Psoas muscle (tissue), 8 donors: ENCODE results near the gene DCLK2. TPM values are rescaled to one million over a fixed set of nuclear protein-coding genes. Genes with fewer than 3 reads are reported as not detected.

ENCODE experiments used
- ATAC-seq, 4 donors: fragments of 200-7000 bp; cut with Tn5 transposase; one replicate each; pipeline ENCODE4 v1.9.1; 2020; ENCODE audit warnings: moderate library complexity in 3 of 4, mild to moderate bottlenecking in 2 of 4
- DNase-seq, 2 donors: peaks; one replicate each; pipeline ENCODE4 v3.0.0-alpha.2; 2020
- H3K27ac ChIP-seq: fragments of 200-600 bp; one replicate; pipeline ENCODE4 v1.8.0; 2022
- H3K27me3 ChIP-seq, 3 donors: fragments of 200-600 bp in 1 of 3; one replicate each; pipeline versions ENCODE4 v1.6.1 to v1.8.0; 2013 to 2022; ENCODE audit warnings: low read length in 2 of 3, mild to moderate bottlenecking in 2 of 3, moderate library complexity in 1 of 3; ENCODE audit not compliant: insufficient read depth in 3 of 3
- H3K36me3 ChIP-seq, 2 donors: fragments of 200-600 bp in 1 of 2; one replicate each; pipeline versions ENCODE4 v1.6.1 to v1.8.0; 2013 to 2022; ENCODE audit warnings: low read depth in 1 of 2, mild to moderate bottlenecking in 1 of 2, moderate library complexity in 1 of 2; ENCODE audit not compliant: insufficient read depth in 1 of 2
- H3K4me1 ChIP-seq: fragments of 200-600 bp; one replicate; pipeline ENCODE4 v1.8.0; 2022
- H3K4me3 ChIP-seq: fragments of 200-600 bp; one replicate; pipeline ENCODE4 v1.8.0; 2022; ENCODE audit warnings: mild to moderate bottlenecking
- H3K9me3 ChIP-seq: fragments of 200-600 bp; one replicate; pipeline ENCODE4 v1.8.0; 2022
- WGBS, 3 donors: extraction: QIAGEN DNeasy Blood & Tissue Kit; methylation state at CpG; one replicate each; pipeline versions ENCODE4 v1.1.6 to v1.1.7; 2013; 5-methylcytosine and 5-hydroxymethylcytosine counted together
- intact Hi-C, 2 donors: fragments of 100-400 bp; cut with DNase I; formaldehyde crosslinking; loops; one replicate each; pipeline versions ENCODE4 v1.11.0 to v1.14.2; 2022
- polyA plus RNA-seq, 3 donors: library from polyadenylated mRNA; stranded (reverse); fragments of 200-250 nt; gene quantifications; one replicate each; pipeline ENCODE4 v1.2.3, GENCODE V29; 2013
- total RNA-seq, 4 donors: library from RNA; stranded (reverse); fragmentation: NEBNext Ultra II Directional in 2 of 4; extraction: Animal tissue kit (Norgen Biotek cat#: 25700) in 2 of 4; gene quantifications; one replicate each; pipeline versions ENCODE4 v1.2.1 to v1.2.4, GENCODE V29; 2021 to 2023
- TF ChIP-seq, protein P1 (sequence below): fragments of 200-600 bp; IDR thresholded peaks from one replicate; pipeline ENCODE4 v1.8.0; 2022; ENCODE audit warnings: antibody characterized with exemption
- donor health status: healthy with polysubstance abuse.
- donor health status: DM: no; HTN: no; CAD: no; lungs with moderate emphysema.
- donor health status: Bipolar disorder and iron deficiency.
- donor health status: healthy.
- donor health status: DM: yes; HTN: yes; CAD: no.
- donor health status: DM: no; HTN: no; CAD: no.
- donor health status: DM: no; HTN: no; CAD: no.
- donor health status: DM: yes; HTN: yes; CAD: no.

Gene DCLK2
- total and polyA plus RNA-seq, 7 donors = 0.18 to 1.7 (median 0.78) TPM

DNA sequence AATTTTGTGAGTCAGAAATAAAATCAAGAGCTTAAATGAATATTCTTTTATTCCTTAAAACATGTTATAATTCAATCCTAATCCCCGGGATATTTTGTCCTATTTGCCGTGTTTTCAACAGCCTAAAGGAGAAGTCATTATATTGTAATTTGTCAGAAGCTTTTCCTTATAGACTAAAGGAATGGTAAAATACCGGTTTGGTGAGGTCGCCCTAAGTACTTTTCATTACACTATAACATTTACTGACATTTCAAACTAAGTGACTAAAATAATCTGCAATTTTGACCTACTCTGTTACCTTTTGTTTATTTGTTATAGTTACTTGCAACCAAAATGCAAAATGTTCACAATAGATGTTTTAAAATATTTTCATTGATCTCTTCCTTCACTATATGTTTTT is 8.8 kb downstream of the DCLK2 start:
- no peak for DNase-seq
- TF ChIP-seq, protein P1, sequence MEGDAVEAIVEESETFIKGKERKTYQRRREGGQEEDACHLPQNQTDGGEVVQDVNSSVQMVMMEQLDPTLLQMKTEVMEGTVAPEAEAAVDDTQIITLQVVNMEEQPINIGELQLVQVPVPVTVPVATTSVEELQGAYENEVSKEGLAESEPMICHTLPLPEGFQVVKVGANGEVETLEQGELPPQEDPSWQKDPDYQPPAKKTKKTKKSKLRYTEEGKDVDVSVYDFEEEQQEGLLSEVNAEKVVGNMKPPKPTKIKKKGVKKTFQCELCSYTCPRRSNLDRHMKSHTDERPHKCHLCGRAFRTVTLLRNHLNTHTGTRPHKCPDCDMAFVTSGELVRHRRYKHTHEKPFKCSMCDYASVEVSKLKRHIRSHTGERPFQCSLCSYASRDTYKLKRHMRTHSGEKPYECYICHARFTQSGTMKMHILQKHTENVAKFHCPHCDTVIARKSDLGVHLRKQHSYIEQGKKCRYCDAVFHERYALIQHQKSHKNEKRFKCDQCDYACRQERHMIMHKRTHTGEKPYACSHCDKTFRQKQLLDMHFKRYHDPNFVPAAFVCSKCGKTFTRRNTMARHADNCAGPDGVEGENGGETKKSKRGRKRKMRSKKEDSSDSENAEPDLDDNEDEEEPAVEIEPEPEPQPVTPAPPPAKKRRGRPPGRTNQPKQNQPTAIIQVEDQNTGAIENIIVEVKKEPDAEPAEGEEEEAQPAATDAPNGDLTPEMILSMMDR = no peak
- intact Hi-C loops = no loop called here
- Histone ChIP-seq H3K27me3 (no peaks in the 10 kb centered on the region), H3K27ac (no peak overlapping the region), H3K36me3 (no peaks in the 10 kb centered on the region), H3K9me3 (no peaks in the 10 kb centered on the region), H3K4me1 (no peaks in the 10 kb centered on the region), H3K4me3 (no peak overlapping the region)
- WGBS, 3 donors = 84 to 96% (median 95%) methylated on average over 4 of the region's 4 CpGs
- ATAC-seq = no peak

DNA sequence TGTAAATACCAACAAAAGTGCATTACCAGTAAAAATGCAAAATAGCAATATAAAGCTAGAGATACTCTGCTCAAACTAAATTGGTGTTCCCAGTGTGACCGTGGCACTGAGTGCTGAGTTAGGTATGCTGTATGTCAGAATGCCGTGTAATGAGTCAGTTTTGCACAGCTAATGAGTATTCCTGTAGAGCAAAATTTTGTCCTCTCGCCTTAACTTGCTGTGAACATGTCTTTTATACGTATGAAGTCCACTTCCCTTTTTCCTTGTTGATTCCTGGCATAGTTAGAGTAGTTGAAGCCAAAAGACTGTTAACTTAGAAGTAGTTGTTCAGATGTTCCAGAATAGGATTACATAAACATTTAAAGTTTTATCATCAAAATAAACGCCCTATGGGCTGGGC is 11.5 kb downstream of the DCLK2 start:
- DNase-seq (no peak), ATAC-seq (no peak)
- Histone ChIP-seq H3K9me3 (no peaks in the 10 kb centered on the region), H3K4me1 (no peaks in the 10 kb centered on the region), H3K27me3 (no peaks in the 10 kb centered on the region), H3K4me3 (no peak overlapping the region), H3K27ac (no peak overlapping the region), H3K36me3 (no peaks in the 10 kb centered on the region)
- intact Hi-C loops = no loop called here
- TF ChIP-seq, protein P1 = no peak
- WGBS, 3 donors = 92% methylated on average over 5 of the region's 5 CpGs

DNA sequence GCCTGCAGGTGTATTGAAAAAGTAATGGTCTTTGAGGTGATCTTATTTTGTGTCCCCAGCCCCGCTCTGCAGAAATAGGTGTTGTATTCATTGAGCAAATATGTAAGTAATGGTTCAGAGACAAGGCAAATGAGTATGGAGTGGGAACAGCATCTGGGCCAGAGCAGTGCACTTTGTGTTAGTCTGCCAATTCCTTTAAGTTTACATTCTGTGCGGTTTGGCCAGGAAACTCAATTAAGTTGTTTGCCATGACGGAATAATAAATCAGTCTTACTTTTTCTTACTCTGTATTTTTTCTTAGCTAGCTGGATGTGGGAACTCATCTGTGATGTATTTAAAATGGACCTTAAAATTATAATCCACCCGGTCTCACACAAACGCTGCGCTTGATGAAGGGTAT is 12.6 kb downstream of the DCLK2 start:
- H3K4me3 ChIP-seq = no peak overlapping the region
- TF ChIP-seq, protein P1 = no peak
- H3K4me1 ChIP-seq = no peaks in the 10 kb centered on the region
- ATAC-seq (no peak), DNase-seq (no peak)
- no peaks in the 10 kb centered on the region for H3K27me3 ChIP-seq
- no peak overlapping the region for H3K27ac ChIP-seq
- no peaks in the 10 kb centered on the region for H3K9me3 ChIP-seq
- WGBS, 3 donors = 83 to 90% (median 89%) methylated on average over 6 of the region's 6 CpGs
- intact Hi-C loops = no loop called here
- H3K36me3 ChIP-seq = no peaks in the 10 kb centered on the region

DNA sequence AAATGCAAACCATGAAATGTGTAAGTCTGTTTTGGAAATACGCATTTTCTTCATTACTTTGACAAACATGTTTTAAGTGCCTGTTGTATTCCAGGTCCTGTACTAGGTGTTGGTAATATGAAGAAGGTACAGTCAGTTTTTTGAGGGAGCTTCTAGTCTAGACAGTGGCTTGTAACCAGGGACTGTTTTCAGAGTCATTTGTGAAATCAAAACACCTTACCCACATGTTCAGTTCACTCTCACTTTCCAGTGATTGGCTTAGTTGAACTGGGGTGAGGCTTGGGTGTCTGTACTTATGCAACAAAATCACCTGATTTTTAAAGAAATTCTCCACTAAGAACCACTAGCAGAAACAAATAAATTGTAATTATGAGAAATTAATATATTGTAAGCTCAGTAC is 16.4 kb downstream of the DCLK2 start:
- no peak for ATAC-seq
- Histone ChIP-seq H3K9me3 (no peaks in the 10 kb centered on the region), H3K27ac (no peak overlapping the region), H3K4me3 (no peak overlapping the region), H3K36me3 (no peaks in the 10 kb centered on the region), H3K27me3 (peaks cover 0 to 2% (median 0%) of the 10 kb centered on the region in 3 donors), H3K4me1 (no peaks in the 10 kb centered on the region)
- TF ChIP-seq, protein P1 = no peak
- no peak for DNase-seq
- intact Hi-C loops = no loop called here
- 98 to 100% (median 100%) methylated on average over 1 of the region's 1 CpG for WGBS, 3 donors

DNA sequence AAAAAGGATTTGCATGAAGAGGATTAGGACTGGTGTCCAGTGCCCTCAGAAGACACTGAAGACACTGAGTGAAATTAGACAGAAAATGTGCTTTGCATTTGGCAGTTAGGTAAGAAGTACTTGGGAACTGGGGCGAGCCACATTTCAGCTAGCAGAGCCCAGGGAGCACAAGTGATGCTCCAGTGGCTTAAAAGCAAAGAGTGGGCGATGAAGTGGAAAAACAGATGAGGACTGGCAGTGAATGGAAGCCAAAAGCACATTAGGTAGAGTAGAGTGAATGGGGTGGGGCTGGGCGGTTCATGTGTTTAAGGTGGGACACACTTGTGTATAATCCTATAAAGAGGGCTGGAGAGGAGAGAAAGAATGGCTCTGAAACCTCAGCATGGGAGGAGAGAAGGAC is 18.4 kb downstream of the DCLK2 start:
- intact Hi-C loops = no loop called here
- H3K36me3 ChIP-seq = no peaks in the 10 kb centered on the region
- DNase-seq (no peak), ATAC-seq (no peak)
- TF ChIP-seq, protein P1 = no peak
- H3K9me3 ChIP-seq = no peaks in the 10 kb centered on the region
- no peak overlapping the region for H3K27ac ChIP-seq
- no peaks in the 10 kb centered on the region for H3K4me1 ChIP-seq
- H3K27me3 ChIP-seq = peaks cover 0 to 2% (median 0%) of the 10 kb centered on the region in 3 donors
- no peak overlapping the region for H3K4me3 ChIP-seq
- 92 to 99% (median 92%) methylated on average over 3 of the region's 3 CpGs for WGBS, 3 donors
